LNCAP (cell line): ENCODE measurements around the gene ATP1B2.

ENCODE experiments used
- CTCF ChIP-seq: fragments of 450-650 bp; IDR thresholded peaks from 2 replicates; pipeline ENCODE4 v1.5.1; 2017; ENCODE audit warnings: mild to moderate bottlenecking

Gene ATP1B2

GRCh38 chr17:7655541-7655840 is 4.8 kb downstream of the ATP1B2 start:
- no peak for TF ChIP-seq CTCF

GRCh38 chr17:7656958-7657609 is 6.4 kb downstream of the ATP1B2 start:
- TF ChIP-seq CTCF = no peak

GRCh38 chr17:7667656-7668406 is 17.1 kb downstream of the ATP1B2 start:
- TF ChIP-seq CTCF = no peak

- TF ChIP-seq CTCF = no peak
Measured at GRCh38 chr17:7668482-7668881, 17.8 kb downstream of the ATP1B2 start.

GRCh38 chr17:7673239-7673638 is 22.5 kb downstream of the ATP1B2 start:
- TF ChIP-seq CTCF = peak; percentile 67

GRCh38 chr17:7674934-7675333 is 24.2 kb downstream of the ATP1B2 start:
- no peak for TF ChIP-seq CTCF

GRCh38 chr17:7676533-7676932 is 25.8 kb downstream of the ATP1B2 start:
- no peak for TF ChIP-seq CTCF
